Adrenal gland (tissue), 12 donors: ENCODE data around the gene KRTAP5-5. TPM values are rescaled to one million over a fixed set of nuclear protein-coding genes. Genes with fewer than 3 reads are reported as not detected.

Experiments used
- DNase-seq, 7 donors: peaks; one replicate each; pipeline ENCODE4 v3.0.0-alpha.2; 2019 to 2020
- H3K27ac ChIP-seq, 5 donors: fragments of 200-600 bp; sonication (generic) in 4 of 5; 1 replicate in 3 of 5; 2 replicates in 2 of 5; pipeline versions ENCODE4 v1.5.1 to v1.8.0; 2016 to 2020; ENCODE audit warnings: mild to moderate bottlenecking in 1 of 5
- H3K27me3 ChIP-seq: fragments of 200-600 bp; 2 replicates; pipeline ENCODE4 v1.8.0; 2021
- H3K36me3 ChIP-seq, 2 donors: fragments of 200-600 bp; replicated peaks in 1 of 2; 1 replicate in 1 of 2; 2 replicates in 1 of 2; pipeline versions ENCODE4 v1.5.1 to v1.8.0; 2018 to 2022
- H3K4me1 ChIP-seq, 2 donors: fragments of 200-600 bp; replicated peaks in 1 of 2; 1 replicate in 1 of 2; 2 replicates in 1 of 2; pipeline versions ENCODE4 v1.5.1 to v1.8.0; 2018 to 2021
- H3K4me3 ChIP-seq, 4 donors: fragments of 200-600 bp; sonication (generic) in 3 of 4; one replicate each; pipeline ENCODE4 v1.5.1; 2016 to 2018
- H3K9me3 ChIP-seq, 3 donors: fragments of 200-600 bp; sonication (generic) in 1 of 3; replicated peaks in 1 of 3; 1 replicate in 2 of 3; 2 replicates in 1 of 3; pipeline versions ENCODE4 v1.5.1 to v1.8.0; 2016 to 2021
- POLR2A ChIP-seq, 2 donors: fragments of 450-650 bp; IDR thresholded peaks; one replicate each; pipeline ENCODE4 v1.6.1; 2017; ENCODE audit warnings: antibody characterized with exemption in 2 of 2, mild to moderate bottlenecking in 2 of 2, moderate library complexity in 1 of 2
- WGBS, 4 donors: extraction: QIAGEN DNeasy Blood & Tissue Kit in 2 of 4; methylation state at CpG; one replicate each; pipeline versions ENCODE4 v1.1.5 to v1.1.7; 2013 to 2017; 5-methylcytosine and 5-hydroxymethylcytosine counted together
- intact Hi-C, 2 donors: fragments of 100-400 bp; cut with DNase I; formaldehyde crosslinking; loops; one replicate each; pipeline versions ENCODE4 v1.14.1 to v1.15.0; 2022 to 2023
- polyA plus RNA-seq, 3 donors: library from polyadenylated mRNA; stranded (reverse); fragments of 200-250 nt in 2 of 3; fragments of 350-450 nt in 1 of 3; fragmentation: Illumina TruSeq in 1 of 3; extraction: RNeasy Lipid Tissue Mini Kit (QIAGEN cat#74804) in 1 of 3; gene quantifications; one replicate each; pipeline ENCODE4 v1.2.3, GENCODE V29; 2013 to 2014
- total RNA-seq, 9 donors: library from RNA; depleted of rRNA in 4 of 9; stranded (reverse); fragments of >200 nt in 4 of 9; fragments of 120-200 nt in 1 of 9; fragmentation: NEBNext Ultra II Directional in 1 of 9; extraction: Animal tissue kit (Norgen Biotek cat#: 25700) in 1 of 9; gene quantifications; one replicate each; pipeline versions ENCODE4 v1.1.0 to v1.2.4, GENCODE V29; 2013 to 2023
- TF ChIP-seq, protein P1 (sequence below), 6 experiments: fragments of 450-650 bp in 4 of 6; fragments of 200-600 bp in 2 of 6; sonication (generic) in 1 of 6; IDR thresholded peaks; 1 replicate in 5 of 6; 2 replicates in 1 of 6; pipeline versions ENCODE4 v1.5.1 to v1.8.0; 2016 to 2021; ENCODE audit warnings: antibody characterized with exemption in 6 of 6, mild to moderate bottlenecking in 2 of 6, moderate library complexity in 1 of 6
- donor health status: healthy with polysubstance abuse.
- donor health status: Bipolar disorder and iron deficiency.
- donor health status: DM: yes; HTN: yes; CAD: no.
- donor health status: DM: no; HTN: no; CAD: no.
- donor health status: DM: no; HTN: no; CAD: no.
- donor health status: DM: yes; HTN: yes; CAD: no.

KRTAP5-5 gene
- total and polyA plus RNA-seq, 12 donors = not detected

DNA sequence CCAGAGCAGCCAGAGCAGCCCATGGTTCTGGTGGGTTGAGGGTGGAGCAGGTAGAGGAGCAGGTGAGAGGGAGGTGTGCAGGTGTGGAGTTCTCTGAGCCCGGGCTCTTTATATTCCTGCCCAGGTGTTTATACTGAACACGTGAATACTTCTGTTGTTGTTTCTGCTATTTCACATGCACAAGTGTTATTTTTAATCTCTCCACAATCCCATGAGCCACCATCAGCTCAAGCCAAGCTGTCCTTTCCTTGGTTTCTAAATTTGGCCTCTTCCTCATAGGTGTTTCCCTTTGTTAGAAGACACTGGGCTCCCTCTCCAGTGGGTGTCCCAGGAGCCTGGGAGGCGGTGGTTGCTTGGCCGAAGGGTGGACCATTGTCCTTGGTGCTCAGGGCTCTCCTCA lies 21.2 kb upstream of the KRTAP5-5 start, which contains the start of gene KRTAP5-3:
KRTAP5-3 (minus strand) TSS at position 101 of the 400 bp plus-strand sequence; CDS start at position 23, 78 bp downstream.
- Histone ChIP-seq H3K4me1 (no peaks in the 10 kb centered on the region), H3K36me3 (no peaks in the 10 kb centered on the region), H3K4me3 (no peak within 1 kb of the TSS), H3K27me3 (no peaks in the 10 kb centered on the region), H3K9me3 (no peaks in the 10 kb centered on the region), H3K27ac (no peak within 1 kb of the TSS)
- intact Hi-C loops = no loop called here
- DNase-seq = no peak
- TF ChIP-seq, protein P1, sequence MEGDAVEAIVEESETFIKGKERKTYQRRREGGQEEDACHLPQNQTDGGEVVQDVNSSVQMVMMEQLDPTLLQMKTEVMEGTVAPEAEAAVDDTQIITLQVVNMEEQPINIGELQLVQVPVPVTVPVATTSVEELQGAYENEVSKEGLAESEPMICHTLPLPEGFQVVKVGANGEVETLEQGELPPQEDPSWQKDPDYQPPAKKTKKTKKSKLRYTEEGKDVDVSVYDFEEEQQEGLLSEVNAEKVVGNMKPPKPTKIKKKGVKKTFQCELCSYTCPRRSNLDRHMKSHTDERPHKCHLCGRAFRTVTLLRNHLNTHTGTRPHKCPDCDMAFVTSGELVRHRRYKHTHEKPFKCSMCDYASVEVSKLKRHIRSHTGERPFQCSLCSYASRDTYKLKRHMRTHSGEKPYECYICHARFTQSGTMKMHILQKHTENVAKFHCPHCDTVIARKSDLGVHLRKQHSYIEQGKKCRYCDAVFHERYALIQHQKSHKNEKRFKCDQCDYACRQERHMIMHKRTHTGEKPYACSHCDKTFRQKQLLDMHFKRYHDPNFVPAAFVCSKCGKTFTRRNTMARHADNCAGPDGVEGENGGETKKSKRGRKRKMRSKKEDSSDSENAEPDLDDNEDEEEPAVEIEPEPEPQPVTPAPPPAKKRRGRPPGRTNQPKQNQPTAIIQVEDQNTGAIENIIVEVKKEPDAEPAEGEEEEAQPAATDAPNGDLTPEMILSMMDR (IDR thresholded peaks at IDR 0.05) = no peak
- TF ChIP-seq POLR2A (IDR thresholded peaks at IDR 0.05) = no peak
- WGBS, 4 donors = 66 to 80% (median 75%) methylated on average over 4 of the region's 4 CpGs

DNA sequence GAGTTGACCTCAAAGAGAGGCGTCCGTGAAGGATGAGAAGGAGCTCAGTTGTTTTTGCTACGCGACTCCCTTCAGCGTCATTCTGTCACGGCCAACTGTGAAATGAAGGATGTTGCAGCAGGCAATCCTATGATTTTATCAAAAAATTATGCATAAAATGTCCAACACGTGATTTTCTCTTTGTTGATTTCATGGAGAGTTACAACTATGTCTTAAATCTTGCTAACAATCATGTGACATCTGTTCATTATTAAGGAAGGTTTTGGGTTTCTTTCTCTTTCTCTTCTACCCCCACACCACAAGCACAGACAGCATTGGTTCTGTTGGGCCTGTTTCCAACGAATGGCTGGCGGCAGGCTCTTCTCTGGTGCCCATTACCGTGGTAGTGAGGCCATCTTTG lies 11.3 kb upstream of the KRTAP5-5 start:
- no peak overlapping the region for H3K27ac ChIP-seq
- intact Hi-C loops = no loop called here
- no peaks in the 10 kb centered on the region for H3K4me1 ChIP-seq
- H3K9me3 ChIP-seq = no peaks in the 10 kb centered on the region
- TF ChIP-seq POLR2A (IDR thresholded peaks at IDR 0.05) = no peak
- TF ChIP-seq, protein P1 (IDR thresholded peaks at IDR 0.05) = no peak
- H3K27me3 ChIP-seq = peaks cover 8% of the 10 kb centered on the region
- WGBS, 4 donors = 61 to 70% (median 67%) methylated on average over 10 of the region's 10 CpGs
- DNase-seq = no peak
- H3K4me3 ChIP-seq = no peak overlapping the region
- no peaks in the 10 kb centered on the region for H3K36me3 ChIP-seq

DNA sequence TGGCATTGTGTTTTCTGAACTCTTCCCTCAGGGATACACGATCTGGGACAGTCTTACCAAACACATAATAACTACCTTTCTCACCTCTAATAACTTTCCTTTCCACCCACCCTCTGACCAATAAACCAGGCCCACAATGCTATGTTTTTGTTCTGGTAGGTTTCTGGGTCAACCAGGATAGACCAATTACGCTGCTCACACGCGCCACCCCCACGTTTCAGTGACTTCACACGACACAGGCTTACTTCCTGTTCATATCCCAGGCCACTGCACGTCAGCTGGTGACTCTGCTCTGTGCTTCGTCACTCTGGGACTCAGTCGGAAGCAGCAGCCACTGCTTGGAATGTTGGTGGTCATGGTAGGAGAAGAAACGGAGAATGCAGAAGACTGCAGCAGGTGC lies 10.1 kb upstream of the KRTAP5-5 start:
- TF ChIP-seq POLR2A (IDR thresholded peaks at IDR 0.05) = no peak
- TF ChIP-seq, protein P1 (IDR thresholded peaks at IDR 0.05) = no peak
- intact Hi-C loops = no loop called here
- Histone ChIP-seq H3K36me3 (no peaks in the 10 kb centered on the region), H3K4me1 (no peaks in the 10 kb centered on the region), H3K27ac (no peak overlapping the region), H3K27me3 (peaks cover 8% of the 10 kb centered on the region), H3K9me3 (no peaks in the 10 kb centered on the region), H3K4me3 (no peak overlapping the region)
- DNase-seq = peak in 1 of 7 donors; percentile 3
- WGBS, 4 donors = 44 to 64% (median 59%) methylated on average over 10 of the region's 10 CpGs

DNA sequence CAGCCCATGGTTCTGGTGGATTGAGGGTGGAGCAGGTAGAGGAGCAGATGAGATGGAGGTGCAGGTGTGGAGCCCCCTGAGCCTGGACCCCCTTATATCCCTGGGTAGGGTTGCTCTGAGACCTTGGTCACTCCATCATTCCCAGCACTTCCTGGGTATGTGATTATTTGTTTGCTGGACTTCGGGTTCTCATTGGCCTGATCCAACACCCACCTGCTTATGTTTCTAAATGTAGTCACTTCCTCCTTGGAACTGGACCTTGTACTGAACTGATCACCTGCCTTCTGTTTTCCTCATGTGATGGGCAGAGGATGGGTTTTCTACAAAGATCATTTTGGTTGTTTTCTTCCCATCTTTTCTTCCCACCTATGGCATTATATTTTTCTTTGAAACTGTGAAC lies 7.5 kb upstream of the KRTAP5-5 start, which contains the start of gene KRTAP5-4:
KRTAP5-4 (minus strand) TSS at position 53 of the 400 bp plus-strand sequence; CDS start at position 8, 45 bp downstream.
- WGBS, 4 donors = 31 to 73% (median 61%) methylated on average over 1 of the region's 1 CpG
- intact Hi-C loops = no loop called here
- TF ChIP-seq, protein P1 (IDR thresholded peaks at IDR 0.05) = no peak
- TF ChIP-seq POLR2A (IDR thresholded peaks at IDR 0.05) = no peak

More for the DNA sequence above, 7.5 kb upstream of the KRTAP5-5 start, which contains the start of gene KRTAP5-4:
- Histone ChIP-seq H3K27ac (no peak within 1 kb of the TSS), H3K27me3 (peaks cover 2% of the 10 kb centered on the region), H3K36me3 (no peaks in the 10 kb centered on the region), H3K4me1 (no peaks in the 10 kb centered on the region), H3K9me3 (no peaks in the 10 kb centered on the region), H3K4me3 (no peak within 1 kb of the TSS)
- DNase-seq = no peak
